OCI-M2 (cell line): ENCODE measurements around the gene RTKN.
"Not testable (repeated sequence)": the region's sequence is repeated elsewhere in the genome, so short reads cannot be mapped to it uniquely, and the experiment has no call there.

Source experiments
- DNase-seq: peaks from one replicate; lab custom pipeline; 2025; ENCODE audit not compliant: unreplicated experiment; lab: John Stamatoyannopoulos, UW

RTKN gene

GRCh38 chr2:74461187-74462053 is 19.7 kb upstream of the RTKN start:
- no peak for DNase-seq

GRCh38 chr2:74460187-74460586 is 18.4 kb upstream of the RTKN start:
- not testable (repeated sequence) for DNase-seq

- DNase-seq: not testable (repeated sequence)
Measured at GRCh38 chr2:74459503-74460118, 17.9 kb upstream of the RTKN start.

- DNase-seq: no peak
Measured at GRCh38 chr2:74458938-74459363, 17.2 kb upstream of the RTKN start.

GRCh38 chr2:74458132-74458937 is 16.6 kb upstream of the RTKN start, which contains the start of gene WBP1:
Gene WBP1, plus strand, starts transcription at chr2:74458438. Its CDS starts 165 bp downstream, at chr2:74458603.
- peak; percentile 83 for DNase-seq

- DNase-seq: no peak
Measured at GRCh38 chr2:74457549-74458131, 15.9 kb upstream of the RTKN start.

- DNase-seq: no peak
Measured at GRCh38 chr2:74457129-74457548, 15.4 kb upstream of the RTKN start.

- DNase-seq: peak; percentile 86
Measured at GRCh38 chr2:74454654-74455511, 13.1 kb upstream of the RTKN start, which contains the start of gene INO80B. Gene INO80B, plus strand, starts transcription at chr2:74455087. Its CDS starts 30 bp downstream, at chr2:74455117.

GRCh38 chr2:74450570-74451190 is 8.9 kb upstream of the RTKN start:
- DNase-seq: no peak

GRCh38 chr2:74448771-74449170 is 7.0 kb upstream of the RTKN start:
- no peak for DNase-seq

- DNase-seq: no peak
Measured at GRCh38 chr2:74447230-74447999, 5.7 kb upstream of the RTKN start.

GRCh38 chr2:74444498-74445318 is 3.0 kb upstream of the RTKN start:
- no peak for DNase-seq

- DNase-seq: not testable (repeated sequence)
Measured at GRCh38 chr2:74442483-74443297, 953 bp upstream of the RTKN start.

- no peak for DNase-seq
Measured at GRCh38 chr2:74441170-74441689, 507 bp downstream of the RTKN start.

GRCh38 chr2:74440378-74441169 is 1.2 kb downstream of the RTKN start:
- DNase-seq: no peak

GRCh38 chr2:74439803-74440377 is 1.8 kb downstream of the RTKN start:
- DNase-seq: no peak
